K562 (cell line): Measurements from ENCODE around the gene NFATC1. TPM values are rescaled to one million over a fixed set of nuclear protein-coding genes. Genes with fewer than 3 reads are reported as not detected.

ENCODE experiments used
- ATAC-seq: fragments of 200-7000 bp; cut with Tn5 transposase; 3 replicates; pipeline ENCODE4 v1.9.1; 2020; ENCODE audit warnings: moderate library complexity
- BruUV-seq: library from RNA; stranded (reverse); fragments of 400-500 nt; replicated peaks from 2 replicates; lab custom pipeline; 2021; lab: Mats Ljungman, UMichigan
- CTCF ChIA-PET: fragments of 300-600 bp; formaldehyde crosslinking; extraction: SDS; loops from one replicate; lab custom pipeline; 2021; ENCODE audit warnings: low intra/inter-chr PET ratio; lab: Yijun Ruan, JAX
- POLR2A ChIA-PET: fragments of 300-600, 350-650 bp; sonication (Branson Sonifier 250); formaldehyde crosslinking; extraction: SDS; loops from one replicate; lab custom pipeline; 2021; ENCODE audit warnings: antibody characterized with exemption, inconsistent platforms; lab: Yijun Ruan, JAX
- DNase-seq, 4 experiments: peaks; one replicate each; pipeline versions ENCODE4 v3.0.0 to v3.0.0-alpha.2; 2011 to 2018; ENCODE audit warnings: low spot score in 3 of 4, mixed read lengths in 3 of 4; ENCODE audit errors: extremely low read depth in 1 of 4
- FAIRE-seq: peaks from 2 replicates; lab custom pipeline; 2011; peaks lifted over from hg19 to GRCh38; lab: Jason Lieb, UNC
- H2AFZ ChIP-seq: 2 replicates; pipeline ENCODE4 v1.6.0; 2011; ENCODE audit warnings: low read depth, low read length, control low read depth, inconsistent platforms
- H3K27ac ChIP-seq: fragments of 200-600 bp; 3 replicates; pipeline ENCODE4 v1.8.0; 2011; ENCODE audit warnings: low read depth, mild to moderate bottlenecking, control low read depth, inconsistent platforms, low read length, moderate library complexity, mixed read lengths; ENCODE audit errors: extremely low read depth
- H3K27me3 ChIP-seq, 2 experiments: fragments of 300-600 bp in 1 of 2; 2 replicates in 1 of 2; 3 replicates in 1 of 2; pipeline versions ENCODE4 v1.6.0 to v1.8.0; 2011; ENCODE audit warnings: inconsistent platforms in 2 of 2, low read length in 2 of 2, mild to moderate bottlenecking in 1 of 2, mixed read lengths in 1 of 2, moderate library complexity in 1 of 2; ENCODE audit not compliant: control insufficient read depth in 2 of 2, insufficient read depth in 2 of 2
- H3K36me3 ChIP-seq: fragments of 300-600 bp; 3 replicates; pipeline ENCODE4 v1.8.0; 2011; ENCODE audit warnings: mild to moderate bottlenecking, low read length, inconsistent platforms; ENCODE audit not compliant: control insufficient read depth, insufficient read depth
- H3K4me1 ChIP-seq, 2 experiments: fragments of 200-600 bp in 1 of 2; replicated peaks in 1 of 2; 2 replicates in 1 of 2; 3 replicates in 1 of 2; pipeline versions ENCODE4 v1.5.1 to v1.8.0; 2011; ENCODE audit warnings: inconsistent platforms in 2 of 2, low read length in 2 of 2, mild to moderate bottlenecking in 1 of 2, mixed read lengths in 1 of 2, moderate library complexity in 1 of 2; ENCODE audit not compliant: control insufficient read depth in 2 of 2, insufficient read depth in 2 of 2
- H3K4me2 ChIP-seq: 2 replicates; pipeline ENCODE4 v1.6.1; 2011; ENCODE audit warnings: low read length, control low read depth, inconsistent platforms, mixed read lengths; ENCODE audit not compliant: insufficient read depth
- H3K4me3 ChIP-seq: fragments of 200-600 bp; sonication (generic), shearing (Covaris generic); 2 replicates; pipeline ENCODE4 v1.5.1; 2016; ENCODE audit warnings: control low read depth, inconsistent platforms
- H3K79me2 ChIP-seq: fragments of 200-600 bp; 3 replicates; pipeline ENCODE4 v1.8.0; 2011; ENCODE audit warnings: low read length, inconsistent platforms; ENCODE audit not compliant: control insufficient read depth, insufficient read depth
- H3K9ac ChIP-seq, 2 experiments: 2 replicates each; pipeline versions ENCODE4 v1.6.0 to v1.6.1; 2011; ENCODE audit warnings: low read depth in 2 of 2, low read length in 2 of 2, control low read depth in 1 of 2, inconsistent platforms in 1 of 2, mild to moderate bottlenecking in 1 of 2, mixed read lengths in 1 of 2; ENCODE audit not compliant: insufficient read depth in 1 of 2
- H3K9me1 ChIP-seq: one replicate; pipeline ENCODE4 v1.6.0; 2011; ENCODE audit warnings: inconsistent platforms, mild to moderate bottlenecking, low read length, moderate library complexity; ENCODE audit not compliant: control insufficient read depth, insufficient read depth
- H3K9me3 ChIP-seq: replicated peaks from 2 replicates; pipeline ENCODE4 v1.5.1; 2011; ENCODE audit warnings: low read depth, low read length, inconsistent platforms; ENCODE audit not compliant: control insufficient read depth, insufficient read depth
- H4K20me1 ChIP-seq: replicated peaks from 2 replicates; pipeline ENCODE4 v1.6.1; 2011; ENCODE audit warnings: low read length, inconsistent platforms, mixed read lengths; ENCODE audit not compliant: control insufficient read depth, insufficient read depth
- HSF4 ChIP-seq: fragments of 250-450 bp; sonication (Bioruptor Pico); IDR thresholded peaks from 2 replicates; pipeline ENCODE4 v2.1.2; 2022; ENCODE audit warnings: mild to moderate bottlenecking, moderate library complexity, borderline replicate concordance
- MCM3 ChIP-seq: fragments of 450-650 bp; IDR thresholded peaks from 2 replicates; pipeline ENCODE4 v1.6.1; 2016
- POLR2AphosphoS2 ChIP-seq: IDR thresholded peaks from 2 replicates; pipeline ENCODE4 v1.6.1; 2012; ENCODE audit warnings: low read length, improper control_type of control experiment
- WGBS: fragments of 100-300 bp; shearing (Covaris generic); methylation state at CpG from one replicate; pipeline ENCODE4 v1.1.6; 2016; ENCODE audit warnings: low coverage, mixed read lengths; ENCODE audit not compliant: insufficient coverage; ENCODE audit errors: missing lambda C conversion rate; 5-methylcytosine and 5-hydroxymethylcytosine counted together
- in situ Hi-C: fragments of 300-500 bp; cut with MboI; formaldehyde crosslinking; loops from 4 replicates; pipeline ENCODE4 v1.15.0; 2018; ENCODE audit warnings: inconsistent platforms, mixed read lengths
- intact Hi-C: fragments of 100-400 bp; cut with micrococcal nuclease; formaldehyde crosslinking; loops from 2 replicates; pipeline ENCODE4 v1.14.2; 2022
- polyA plus RNA-seq, 8 experiments: library from polyadenylated mRNA; depleted of rRNA in 4 of 8; stranded (reverse) in 5 of 8; unstranded in 3 of 8; fragments of >200 nt; fragmentation: Nextera tagmentation in 2 of 8; fragmentation: Illumina TruSeq in 1 of 8; extraction: Ambion mirVana in 2 of 8; extraction: Trizol in 1 of 8; gene quantifications; 2 replicates each; pipeline versions ENCODE4 v1.2.1 to v1.2.3, GENCODE V29; 2011 to 2014; ENCODE audit warnings: inconsistent platforms in 1 of 8, missing spikeins in 1 of 8
- total RNA-seq, 7 experiments: library from RNA; depleted of rRNA in 6 of 7; stranded (reverse); fragments of >200 nt in 6 of 7; fragmentation: Illumina TruSeq in 2 of 7; extraction: Trizol in 2 of 7; gene quantifications; 2 replicates each; pipeline versions ENCODE4 v1.2.1 to v1.2.3, GENCODE V29; 2011 to 2021; ENCODE audit warnings: low replicate concordance in 1 of 7
- TF ChIP-seq, protein P1 (sequence below): fragments of 450-650 bp; IDR thresholded peaks from 2 replicates; pipeline ENCODE4 v1.6.1; 2018; ENCODE audit not compliant: partially characterized antibody
- TF ChIP-seq, protein P2 (sequence below): fragments of 250-450 bp; sonication (Bioruptor Pico); IDR thresholded peaks from 2 replicates; pipeline ENCODE4 v1.8.0; 2021; ENCODE audit warnings: mild to moderate bottlenecking, moderate library complexity

The NFATC1 gene
- total and polyA plus RNA-seq, 9 of the 15 experiments (the other 6 are each of a cell fraction or from before 2014, with no cell fraction given), result 1.1 to 16.4 (median 2.5) TPM

DNA sequence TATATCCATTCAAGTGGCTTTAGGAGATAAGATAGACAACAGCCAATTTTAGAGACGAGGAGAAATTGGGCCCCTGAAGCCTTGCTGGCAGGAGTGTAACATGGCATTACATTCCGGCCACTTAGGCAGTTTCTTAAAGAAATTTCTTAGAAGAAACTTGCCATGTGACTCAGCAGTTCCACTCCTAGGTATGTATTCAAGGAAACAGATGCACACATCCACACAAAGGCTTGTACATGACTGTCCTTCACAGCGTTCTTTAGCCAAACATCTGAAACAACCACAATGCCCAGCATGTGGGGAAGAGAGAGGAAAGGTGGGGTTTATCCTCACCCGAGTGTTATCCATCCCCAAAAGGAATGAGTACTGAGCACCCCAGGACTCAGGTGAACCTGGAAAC lies 107.1 kb downstream of the NFATC1 start (continued):
- TF ChIP-seq MCM3 (no peak), POLR2AphosphoS2 (no peak)

DNA sequence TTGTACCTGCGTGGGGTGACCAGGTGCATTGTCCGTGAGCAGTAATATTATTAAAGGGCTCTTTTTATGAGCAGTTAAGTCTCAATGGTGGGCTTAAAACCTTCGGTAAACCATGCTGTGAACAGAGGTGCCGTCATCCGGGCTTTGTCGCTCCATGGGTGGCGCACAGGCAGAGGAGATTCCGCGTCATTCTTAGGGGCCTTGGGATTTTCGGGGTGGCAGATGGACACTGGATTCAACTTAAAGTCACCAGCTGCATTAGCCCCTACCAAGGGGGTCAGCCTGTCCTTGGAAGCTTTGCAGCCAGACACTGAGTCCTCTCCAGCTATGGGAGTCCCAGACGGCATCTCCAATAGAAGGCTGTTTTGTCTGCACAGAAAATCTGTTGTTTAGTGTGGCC lies 107.7 kb downstream of the NFATC1 start:
- H3K27me3 ChIP-seq, result no peaks in the 10 kb centered on the region
- no peaks in the 10 kb centered on the region for H3K36me3 ChIP-seq
- intact Hi-C loops (loop anchor here (10.0 kb wide), 1 partner anchor 1509 kb away; no protein-coding TSS in a partner anchor), in situ Hi-C loops (no loop called here)
- H3K79me2 ChIP-seq, result 0 out of 3 replicates have a peak, but pooled peaks cover 2% of the 10 kb centered on the region
- CTCF ChIA-PET, result no interaction called here
- peaks cover 50 to 52% of the 10 kb centered on the region in 2 experiments for H3K4me1 ChIP-seq
- H3K4me3 ChIP-seq, result no peak overlapping the region
- DNase-seq, result no peak
- 73% methylated on average over 6 of the region's 11 CpGs for WGBS
- peak overlapping the region; percentile 78 for H3K27ac ChIP-seq
- TF ChIP-seq, protein P1, sequence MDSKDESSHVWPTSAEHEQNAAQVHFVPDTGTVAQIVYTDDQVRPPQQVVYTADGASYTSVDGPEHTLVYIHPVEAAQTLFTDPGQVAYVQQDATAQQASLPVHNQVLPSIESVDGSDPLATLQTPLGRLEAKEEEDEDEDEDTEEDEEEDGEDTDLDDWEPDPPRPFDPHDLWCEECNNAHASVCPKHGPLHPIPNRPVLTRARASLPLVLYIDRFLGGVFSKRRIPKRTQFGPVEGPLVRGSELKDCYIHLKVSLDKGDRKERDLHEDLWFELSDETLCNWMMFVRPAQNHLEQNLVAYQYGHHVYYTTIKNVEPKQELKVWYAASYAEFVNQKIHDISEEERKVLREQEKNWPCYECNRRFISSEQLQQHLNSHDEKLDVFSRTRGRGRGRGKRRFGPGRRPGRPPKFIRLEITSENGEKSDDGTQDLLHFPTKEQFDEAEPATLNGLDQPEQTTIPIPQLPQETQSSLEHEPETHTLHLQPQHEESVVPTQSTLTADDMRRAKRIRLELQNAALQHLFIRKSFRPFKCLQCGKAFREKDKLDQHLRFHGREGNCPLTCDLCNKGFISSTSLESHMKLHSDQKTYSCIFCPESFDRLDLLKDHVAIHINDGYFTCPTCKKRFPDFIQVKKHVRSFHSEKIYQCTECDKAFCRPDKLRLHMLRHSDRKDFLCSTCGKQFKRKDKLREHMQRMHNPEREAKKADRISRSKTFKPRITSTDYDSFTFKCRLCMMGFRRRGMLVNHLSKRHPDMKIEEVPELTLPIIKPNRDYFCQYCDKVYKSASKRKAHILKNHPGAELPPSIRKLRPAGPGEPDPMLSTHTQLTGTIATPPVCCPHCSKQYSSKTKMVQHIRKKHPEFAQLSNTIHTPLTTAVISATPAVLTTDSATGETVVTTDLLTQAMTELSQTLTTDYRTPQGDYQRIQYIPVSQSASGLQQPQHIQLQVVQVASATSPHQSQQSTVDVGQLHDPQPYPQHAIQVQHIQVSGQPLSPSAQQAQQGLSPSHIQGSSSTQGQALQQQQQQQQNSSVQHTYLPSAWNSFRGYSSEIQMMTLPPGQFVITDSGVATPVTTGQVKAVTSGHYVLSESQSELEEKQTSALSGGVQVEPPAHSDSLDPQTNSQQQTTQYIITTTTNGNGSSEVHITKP, result peak; percentile 30
- TF ChIP-seq HSF4 (CRISPR knock-in tag), result no peak
- TF ChIP-seq, protein P2, sequence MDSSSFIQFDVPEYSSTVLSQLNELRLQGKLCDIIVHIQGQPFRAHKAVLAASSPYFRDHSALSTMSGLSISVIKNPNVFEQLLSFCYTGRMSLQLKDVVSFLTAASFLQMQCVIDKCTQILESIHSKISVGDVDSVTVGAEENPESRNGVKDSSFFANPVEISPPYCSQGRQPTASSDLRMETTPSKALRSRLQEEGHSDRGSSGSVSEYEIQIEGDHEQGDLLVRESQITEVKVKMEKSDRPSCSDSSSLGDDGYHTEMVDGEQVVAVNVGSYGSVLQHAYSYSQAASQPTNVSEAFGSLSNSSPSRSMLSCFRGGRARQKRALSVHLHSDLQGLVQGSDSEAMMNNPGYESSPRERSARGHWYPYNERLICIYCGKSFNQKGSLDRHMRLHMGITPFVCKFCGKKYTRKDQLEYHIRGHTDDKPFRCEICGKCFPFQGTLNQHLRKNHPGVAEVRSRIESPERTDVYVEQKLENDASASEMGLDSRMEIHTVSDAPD (CRISPR knock-in tag), result no peak
- TF ChIP-seq, all 486 proteins: peak for 1
- Histone ChIP-seq H3K9me3 (peaks cover 7% of the 10 kb centered on the region; the same call in 1 of the 2 replicates), H3K4me2 (peak overlapping the region; percentile 15; the same call in 1 of the 2 replicates), H3K9ac (peak overlapping the region in 1 of 2 experiments; percentile 35; a peak in 1 of 4 replicates), H3K9me1 (no peaks in the 10 kb centered on the region), H2AFZ (no peak overlapping the region), H4K20me1 (no peaks in the 10 kb centered on the region)
- peak; percentile 14 for ATAC-seq
- no TSS peak for BruUV-seq
- POLR2A ChIA-PET, result interaction anchor here (0.7 to 0.8 kb wide), 2 partner anchors 37 to 100 kb away, joined by 3 to 4 read pairs; no protein-coding TSS in a partner anchor
- FAIRE-seq, result no peak
